HL-60 (cell line): ENCODE measurements around the gene FUT7.

ENCODE experiments used
- CTCF ChIP-seq: IDR thresholded peaks from one replicate; pipeline ENCODE4 v1.5.1; 2011; ENCODE audit warnings: low read length, control low read depth, inconsistent platforms; ENCODE audit not compliant: insufficient read depth
- GABPA ChIP-seq: IDR thresholded peaks from 2 replicates; pipeline ENCODE4 v1.6.1; 2012; ENCODE audit warnings: low read depth
- POLR2AphosphoS5 ChIP-seq: IDR thresholded peaks from 2 replicates; pipeline ENCODE4 v1.6.1; 2012; ENCODE audit warnings: low read depth
- REST ChIP-seq: IDR thresholded peaks from 2 replicates; pipeline ENCODE4 v1.6.1; 2012; ENCODE audit warnings: low read depth; ENCODE audit not compliant: insufficient replicate concordance
- SPI1 ChIP-seq: IDR thresholded peaks from 2 replicates; pipeline ENCODE4 v1.6.1; 2012; ENCODE audit warnings: low read depth, mild to moderate bottlenecking, borderline replicate concordance

GRCh38 chr9:137078701-137079400 lies 47.0 kb upstream of the FUT7 start:
- TF ChIP-seq CTCF (no peak), POLR2AphosphoS5 (no peak), REST (no peak), GABPA (no peak), SPI1 (no peak)
